ENCODE results near the gene MRPS27. TPM values are rescaled to one million over a fixed set of nuclear protein-coding genes. Genes with fewer than 3 reads are reported as not detected.
A peak's percentile ranks its signal among the peaks of the same experiment; 100 is the strongest.

MRPS27 gene
- total and polyA plus RNA-seq, 2 of the 13 experiments (the other 11 are each of a cell fraction or from before 2014, with no cell fraction given): 71.8 to 115 TPM

DNA sequence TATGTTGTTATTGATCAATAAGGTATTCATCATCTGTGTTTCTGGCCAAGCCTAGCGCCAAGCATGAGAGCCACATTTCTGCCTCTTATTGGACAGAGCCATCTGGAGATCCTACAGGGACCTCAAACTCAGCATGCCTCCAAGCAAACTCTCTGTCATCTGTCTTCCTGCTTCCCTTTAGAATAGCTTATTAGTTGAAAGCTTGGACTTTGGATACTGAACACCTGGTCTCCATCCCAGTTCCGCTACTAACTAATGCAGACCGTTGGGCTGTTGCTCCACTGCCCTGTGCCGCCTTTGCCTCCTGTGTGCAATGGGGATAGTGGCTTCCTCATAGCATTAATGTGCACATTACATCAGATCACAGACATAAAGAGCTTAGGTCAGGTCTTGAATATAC lies 147.3 kb downstream of the MRPS27 start:
- H3K9ac ChIP-seq (ENCODE audit: insufficient read depth, low read depth, low read length): no peak overlapping the region
- DNase-seq (ENCODE audit: low spot score) (no peak), FAIRE-seq (no peak), ATAC-seq (no peak)
- H3K27me3 ChIP-seq (ENCODE audit: control insufficient read depth in 1 of 2, insufficient read depth in 2 of 2, low read length in 2 of 2): no peaks in the 10 kb centered on the region
- no peak overlapping the region for H3K4me3 ChIP-seq (replicated peaks in 1 of 3; ENCODE audit: insufficient read depth in 1 of 3, low read depth in 2 of 3, low read length in 3 of 3)
- ChIA-PET POLR2A (no interaction called here), CTCF (ENCODE audit: low intra/inter-chr PET ratio, low total read pairs) (no interaction called here)
- in situ Hi-C loops (cut with HindIII; ENCODE audit: extremely low pct_ligation_motif_present, low pct_unique_long_range_greater_than_20kb) (no loop called here), intact Hi-C loops (cut with micrococcal nuclease; ENCODE audit: unreplicated experiment) (no loop called here)
- WGBS (ENCODE audit: low lambda C conversion rate): 87% methylated on average over 4 of the region's 4 CpGs
- no peaks in the 10 kb centered on the region for H3K9me3 ChIP-seq (ENCODE audit: low read length)
- no peaks in the 10 kb centered on the region for H3K4me1 ChIP-seq (ENCODE audit: insufficient read depth, low read length)
- no peaks in the 10 kb centered on the region for H3K79me2 ChIP-seq (ENCODE audit: insufficient read depth, low read length)
- H4K20me1 ChIP-seq (ENCODE audit: insufficient read depth, low read length): no peaks in the 10 kb centered on the region
- H3K4me2 ChIP-seq (ENCODE audit: low read depth, low read length): no peak overlapping the region
- H2AFZ ChIP-seq (ENCODE audit: low read length): no peak overlapping the region
- BruUV-seq (replicated peaks): no TSS peak
- H3K36me3 ChIP-seq (replicated peaks in 1 of 2; ENCODE audit: control insufficient read depth in 1 of 2, insufficient read depth in 2 of 2, low read length in 2 of 2): no peaks in the 10 kb centered on the region
- TF ChIP-seq ZNF234 (CRISPR knock-in tag; conservative IDR thresholded peaks at IDR 0.05) (no peak), RARG (CRISPR knock-in tag; IDR thresholded peaks at IDR 0.05; ENCODE audit: low read depth) (no peak), GATA4 (IDR thresholded peaks at IDR 0.05; ENCODE audit: borderline replicate concordance, low read depth) (no peak), ZNF572 (CRISPR knock-in tag; IDR thresholded peaks at IDR 0.05) (no peak), HNF4A (CRISPR knock-in tag; IDR thresholded peaks at IDR 0.05) (0 out of 2 replicates have a peak, but pooled peaks have one; percentile 15), RCOR2 (CRISPR knock-in tag; IDR thresholded peaks at IDR 0.05) (no peak), ETV5 (CRISPR knock-in tag; IDR thresholded peaks at IDR 0.05; ENCODE audit: borderline replicate concordance) (no peak), NFYB (CRISPR knock-in tag; IDR thresholded peaks at IDR 0.05) (no peak)
- TF ChIP-seq, protein P1, sequence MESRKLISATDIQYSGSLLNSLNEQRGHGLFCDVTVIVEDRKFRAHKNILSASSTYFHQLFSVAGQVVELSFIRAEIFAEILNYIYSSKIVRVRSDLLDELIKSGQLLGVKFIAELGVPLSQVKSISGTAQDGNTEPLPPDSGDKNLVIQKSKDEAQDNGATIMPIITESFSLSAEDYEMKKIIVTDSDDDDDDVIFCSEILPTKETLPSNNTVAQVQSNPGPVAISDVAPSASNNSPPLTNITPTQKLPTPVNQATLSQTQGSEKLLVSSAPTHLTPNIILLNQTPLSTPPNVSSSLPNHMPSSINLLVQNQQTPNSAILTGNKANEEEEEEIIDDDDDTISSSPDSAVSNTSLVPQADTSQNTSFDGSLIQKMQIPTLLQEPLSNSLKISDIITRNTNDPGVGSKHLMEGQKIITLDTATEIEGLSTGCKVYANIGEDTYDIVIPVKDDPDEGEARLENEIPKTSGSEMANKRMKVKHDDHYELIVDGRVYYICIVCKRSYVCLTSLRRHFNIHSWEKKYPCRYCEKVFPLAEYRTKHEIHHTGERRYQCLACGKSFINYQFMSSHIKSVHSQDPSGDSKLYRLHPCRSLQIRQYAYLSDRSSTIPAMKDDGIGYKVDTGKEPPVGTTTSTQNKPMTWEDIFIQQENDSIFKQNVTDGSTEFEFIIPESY (CRISPR knock-in tag; IDR thresholded peaks at IDR 0.05): peak; percentile 51
- TF ChIP-seq, protein P2, sequence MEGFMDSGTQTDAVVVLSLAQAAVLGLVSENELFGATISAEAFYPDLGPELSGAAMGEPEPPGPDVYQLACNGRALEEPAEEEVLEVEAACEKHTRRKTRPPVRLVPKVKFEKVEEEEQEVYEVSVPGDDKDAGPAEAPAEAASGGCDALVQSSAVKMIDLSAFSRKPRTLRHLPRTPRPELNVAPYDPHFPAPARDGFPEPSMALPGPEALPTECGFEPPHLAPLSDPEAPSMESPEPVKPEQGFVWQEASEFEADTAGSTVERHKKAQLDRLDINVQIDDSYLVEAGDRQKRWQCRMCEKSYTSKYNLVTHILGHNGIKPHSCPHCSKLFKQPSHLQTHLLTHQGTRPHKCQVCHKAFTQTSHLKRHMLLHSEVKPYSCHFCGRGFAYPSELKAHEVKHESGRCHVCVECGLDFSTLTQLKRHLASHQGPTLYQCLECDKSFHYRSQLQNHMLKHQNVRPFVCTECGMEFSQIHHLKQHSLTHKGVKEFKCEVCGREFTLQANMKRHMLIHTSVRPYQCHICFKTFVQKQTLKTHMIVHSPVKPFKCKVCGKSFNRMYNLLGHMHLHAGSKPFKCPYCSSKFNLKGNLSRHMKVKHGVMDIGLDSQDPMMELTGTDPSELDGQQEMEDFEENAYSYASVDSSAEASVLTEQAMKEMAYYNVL (CRISPR knock-in tag; IDR thresholded peaks at IDR 0.05; ENCODE audit: borderline replicate concordance): no peak
- no peak overlapping the region for H3K27ac ChIP-seq (ENCODE audit: extremely low read length, insufficient read depth, low read length)

Measured in HepG2 (cell line).